SU-DHL-6 (cell line): Measurements from ENCODE around the gene RITA1.

Source experiments
- H2AFZ ChIP-seq: fragments of 200-600 bp; sonication (generic); 2 replicates; pipeline ENCODE4 v1.6.1; 2014; ENCODE audit warnings: low read depth, mild to moderate bottlenecking, moderate library complexity, mixed read lengths, antibody characterized with exemption, low read length; ENCODE audit not compliant: severe bottlenecking
- H3F3A ChIP-seq: fragments of 200-600 bp; shearing (Covaris generic); 2 replicates; pipeline ENCODE4 v1.6.0; 2016; ENCODE audit warnings: antibody characterized with exemption, mild to moderate bottlenecking; ENCODE audit not compliant: insufficient read depth
- H3K27ac ChIP-seq: fragments of 200-600 bp; sonication (generic); 2 replicates; pipeline ENCODE4 v1.5.1; 2016; ENCODE audit warnings: low read depth, mild to moderate bottlenecking, low read length, moderate library complexity, mixed read lengths
- H3K27me3 ChIP-seq: fragments of 200-600 bp; sonication (generic), shearing (Covaris generic); 2 replicates; pipeline ENCODE4 v1.6.0; 2014; ENCODE audit warnings: mild to moderate bottlenecking, low read length
- H3K36me3 ChIP-seq: fragments of 200-600 bp; sonication (generic); 2 replicates; pipeline ENCODE4 v1.6.1; 2014; ENCODE audit warnings: mild to moderate bottlenecking, low read length, mixed read lengths
- H3K4me2 ChIP-seq: fragments of 300-600, 200-600 bp; shearing (Covaris generic), sonication (generic); 2 replicates; pipeline ENCODE4 v1.6.0; 2014; ENCODE audit warnings: low read length, low read depth, mild to moderate bottlenecking; ENCODE audit not compliant: poor library complexity, severe bottlenecking
- H3K4me3 ChIP-seq: fragments of 200-600 bp; sonication (generic); 2 replicates; pipeline ENCODE4 v1.5.1; 2014; ENCODE audit warnings: antibody characterized with exemption, low read length, mild to moderate bottlenecking, mixed read lengths; ENCODE audit not compliant: insufficient read depth, poor library complexity, severe bottlenecking
- H3K79me2 ChIP-seq: fragments of 200-600 bp; sonication (generic); 2 replicates; pipeline ENCODE4 v1.6.1; 2014; ENCODE audit warnings: mild to moderate bottlenecking, low read length, moderate library complexity; ENCODE audit not compliant: insufficient read depth
- H3K9ac ChIP-seq: fragments of 200-600 bp; sonication (generic); 2 replicates; pipeline ENCODE4 v1.7.0; 2014; ENCODE audit warnings: mild to moderate bottlenecking, low read length
- H3K9me2 ChIP-seq: fragments of 200-600 bp; sonication (generic); replicated peaks from 2 replicates; pipeline ENCODE4 v1.6.1; 2014; ENCODE audit warnings: low read length; ENCODE audit not compliant: insufficient read depth
- H3K9me3 ChIP-seq: fragments of 200-600 bp; sonication (generic); 2 replicates; pipeline ENCODE4 v1.6.1; 2014; ENCODE audit warnings: low read length, mixed read lengths; ENCODE audit not compliant: insufficient read depth
- H4K20me1 ChIP-seq: fragments of 200-600 bp; sonication (generic); 2 replicates; pipeline ENCODE4 v1.6.1; 2014; ENCODE audit warnings: low read depth, mild to moderate bottlenecking, antibody characterized with exemption, low read length, moderate library complexity, mixed read lengths
- CTCF ChIP-seq: fragments of 200-600 bp; sonication (generic); IDR thresholded peaks from one replicate; pipeline ENCODE4 v1.5.1; 2017; ENCODE audit warnings: antibody characterized with exemption, mild to moderate bottlenecking, low read length, moderate library complexity; ENCODE audit not compliant: insufficient read depth, poor library complexity, severe bottlenecking
- EZH2phosphoT487 ChIP-seq: fragments of 200-600 bp; sonication (generic), shearing (Covaris generic); conservative IDR thresholded peaks from 2 replicates; pipeline ENCODE4 v1.6.1; 2018; ENCODE audit warnings: mild to moderate bottlenecking, antibody characterized with exemption, low read length, moderate library complexity, mixed read lengths

RITA1 gene

GRCh38 chr12:113171543-113171942 is 14.0 kb upstream of the RITA1 start:
- Histone ChIP-seq H3K9me3 (no peaks in the 10 kb centered on the region), H3F3A (peaks cover 21% of the 10 kb centered on the region), H3K79me2 (no peaks in the 10 kb centered on the region), H3K9ac (0 out of 2 replicates have a peak overlapping the region, but pooled peaks have one; percentile 18), H4K20me1 (no peaks in the 10 kb centered on the region), H3K4me3 (no peak overlapping the region), H3K27ac (peak overlapping the region; percentile 93), H2AFZ (no peak overlapping the region), H3K27me3 (no peaks in the 10 kb centered on the region), H3K4me2 (peak overlapping the region; percentile 21), H3K9me2 (no peaks in the 10 kb centered on the region), H3K36me3 (peaks cover 11% of the 10 kb centered on the region)
- TF ChIP-seq CTCF (no peak), EZH2phosphoT487 (no peak)

- Histone ChIP-seq H3K4me3 (no peak overlapping the region), H3K79me2 (no peaks in the 10 kb centered on the region), H3K27ac (peak overlapping the region; percentile 93), H3K36me3 (peaks cover 18% of the 10 kb centered on the region), H3K9me3 (no peaks in the 10 kb centered on the region), H2AFZ (no peak overlapping the region), H3K9ac (peak overlapping the region; percentile 36; the same call in 1 of the 2 replicates), H3F3A (peaks cover 23% of the 10 kb centered on the region), H4K20me1 (no peaks in the 10 kb centered on the region), H3K9me2 (no peaks in the 10 kb centered on the region), H3K27me3 (no peaks in the 10 kb centered on the region), H3K4me2 (peak overlapping the region; percentile 52)
- TF ChIP-seq EZH2phosphoT487 (no peak), CTCF (no peak)
These were observed 13.3 kb upstream of the RITA1 start for GRCh38 chr12:113172185-113172584.

- Histone ChIP-seq H3K9me2 (no peaks in the 10 kb centered on the region), H3K9ac (peak overlapping the region; percentile 51), H3K4me3 (no peak overlapping the region), H3K27ac (peak overlapping the region; percentile 93), H3K4me2 (peak overlapping the region; percentile 52), H3K9me3 (no peaks in the 10 kb centered on the region), H4K20me1 (no peaks in the 10 kb centered on the region), H2AFZ (no peak overlapping the region), H3K27me3 (no peaks in the 10 kb centered on the region), H3K36me3 (peaks cover 28% of the 10 kb centered on the region), H3F3A (peaks cover 24% of the 10 kb centered on the region), H3K79me2 (no peaks in the 10 kb centered on the region)
- TF ChIP-seq EZH2phosphoT487 (no peak), CTCF (no peak)
These were observed 12.3 kb upstream of the RITA1 start for GRCh38 chr12:113173081-113173698.
